22Rv1 (cell line): ENCODE measurements around the gene CTNNA1.

ENCODE experiments used
- ZFX ChIP-seq: fragments of 450-650 bp; IDR thresholded peaks from 2 replicates; pipeline ENCODE4 v1.6.1; 2017; ENCODE audit warnings: antibody characterized with exemption, borderline replicate concordance
- TF ChIP-seq, protein P1 (sequence below): fragments of 450-650 bp; IDR thresholded peaks from 2 replicates; pipeline ENCODE4 v1.5.1; 2017; ENCODE audit warnings: mild to moderate bottlenecking

DNA sequence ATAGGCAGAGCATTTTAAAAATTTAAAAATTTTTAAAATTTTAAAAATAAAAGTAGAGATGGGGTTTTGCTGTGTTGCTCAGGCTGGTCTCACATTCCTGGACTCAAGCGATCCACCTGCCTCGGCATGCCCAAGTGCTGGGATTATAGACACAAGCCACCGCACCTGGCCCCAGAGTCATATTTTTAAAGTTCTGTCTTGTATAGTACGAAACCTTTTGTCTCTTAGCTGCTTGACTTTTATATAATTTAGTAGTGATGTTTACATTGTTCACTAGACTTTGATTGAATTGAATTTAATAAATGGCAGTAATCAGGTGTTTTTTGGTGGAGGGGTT is 90.9 kb downstream of the CTNNA1 start:
- TF ChIP-seq, protein P1, sequence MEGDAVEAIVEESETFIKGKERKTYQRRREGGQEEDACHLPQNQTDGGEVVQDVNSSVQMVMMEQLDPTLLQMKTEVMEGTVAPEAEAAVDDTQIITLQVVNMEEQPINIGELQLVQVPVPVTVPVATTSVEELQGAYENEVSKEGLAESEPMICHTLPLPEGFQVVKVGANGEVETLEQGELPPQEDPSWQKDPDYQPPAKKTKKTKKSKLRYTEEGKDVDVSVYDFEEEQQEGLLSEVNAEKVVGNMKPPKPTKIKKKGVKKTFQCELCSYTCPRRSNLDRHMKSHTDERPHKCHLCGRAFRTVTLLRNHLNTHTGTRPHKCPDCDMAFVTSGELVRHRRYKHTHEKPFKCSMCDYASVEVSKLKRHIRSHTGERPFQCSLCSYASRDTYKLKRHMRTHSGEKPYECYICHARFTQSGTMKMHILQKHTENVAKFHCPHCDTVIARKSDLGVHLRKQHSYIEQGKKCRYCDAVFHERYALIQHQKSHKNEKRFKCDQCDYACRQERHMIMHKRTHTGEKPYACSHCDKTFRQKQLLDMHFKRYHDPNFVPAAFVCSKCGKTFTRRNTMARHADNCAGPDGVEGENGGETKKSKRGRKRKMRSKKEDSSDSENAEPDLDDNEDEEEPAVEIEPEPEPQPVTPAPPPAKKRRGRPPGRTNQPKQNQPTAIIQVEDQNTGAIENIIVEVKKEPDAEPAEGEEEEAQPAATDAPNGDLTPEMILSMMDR: no peak
- TF ChIP-seq ZFX: no peak
